ENCODE measurements around the gene SERPINB3.

DNA sequence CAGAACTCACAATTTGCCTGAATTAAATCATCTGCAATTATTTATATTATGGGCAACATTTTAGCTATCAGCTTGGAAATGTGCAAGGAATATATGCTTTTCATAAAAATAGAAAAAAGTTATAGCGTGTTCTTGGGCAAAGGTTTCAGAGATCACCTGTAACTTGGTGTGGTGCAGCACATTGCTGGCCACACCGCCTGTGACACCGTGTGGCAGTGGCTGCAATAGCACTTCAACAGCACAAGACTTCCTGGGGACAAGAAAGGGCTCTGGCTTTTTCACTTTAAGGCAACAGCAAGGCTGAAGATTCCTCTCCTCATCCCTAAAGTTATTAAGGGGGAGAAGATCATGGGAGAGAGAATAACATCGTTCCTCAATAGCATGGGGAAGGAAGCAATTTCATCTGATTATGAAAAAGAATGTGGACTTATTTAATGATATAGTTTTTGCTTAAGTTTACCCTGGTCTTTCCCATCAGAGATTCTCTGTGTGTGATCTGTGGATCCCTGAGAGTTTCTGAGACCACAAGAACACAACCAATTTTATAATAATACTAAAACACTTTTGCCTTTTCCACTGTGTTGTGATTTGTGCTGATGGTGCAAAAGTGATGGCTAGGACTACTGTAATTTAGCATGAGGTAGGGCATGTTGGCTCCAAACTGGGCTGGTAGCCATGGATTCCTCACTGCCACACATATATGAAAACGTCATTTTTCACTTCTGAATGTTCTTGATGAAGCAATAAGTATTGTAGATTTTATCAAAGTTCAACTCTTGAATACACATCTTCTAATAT, 15.0 kb upstream of the SERPINB3 start:
- TF ChIP-seq MYC (IDR thresholded peaks at IDR 0.05; ENCODE audit: borderline replicate concordance, low read length) (no peak), EP300 (IDR thresholded peaks at IDR 0.05) (no peak), KDM1A (IDR thresholded peaks at IDR 0.05; ENCODE audit: low read depth) (no peak), CHD2 (IDR thresholded peaks at IDR 0.05; ENCODE audit: low read length, partially characterized antibody) (no peak), BHLHE40 (IDR thresholded peaks at IDR 0.05; ENCODE audit: low read depth, low read length) (no peak)
- TF ChIP-seq, protein P1, sequence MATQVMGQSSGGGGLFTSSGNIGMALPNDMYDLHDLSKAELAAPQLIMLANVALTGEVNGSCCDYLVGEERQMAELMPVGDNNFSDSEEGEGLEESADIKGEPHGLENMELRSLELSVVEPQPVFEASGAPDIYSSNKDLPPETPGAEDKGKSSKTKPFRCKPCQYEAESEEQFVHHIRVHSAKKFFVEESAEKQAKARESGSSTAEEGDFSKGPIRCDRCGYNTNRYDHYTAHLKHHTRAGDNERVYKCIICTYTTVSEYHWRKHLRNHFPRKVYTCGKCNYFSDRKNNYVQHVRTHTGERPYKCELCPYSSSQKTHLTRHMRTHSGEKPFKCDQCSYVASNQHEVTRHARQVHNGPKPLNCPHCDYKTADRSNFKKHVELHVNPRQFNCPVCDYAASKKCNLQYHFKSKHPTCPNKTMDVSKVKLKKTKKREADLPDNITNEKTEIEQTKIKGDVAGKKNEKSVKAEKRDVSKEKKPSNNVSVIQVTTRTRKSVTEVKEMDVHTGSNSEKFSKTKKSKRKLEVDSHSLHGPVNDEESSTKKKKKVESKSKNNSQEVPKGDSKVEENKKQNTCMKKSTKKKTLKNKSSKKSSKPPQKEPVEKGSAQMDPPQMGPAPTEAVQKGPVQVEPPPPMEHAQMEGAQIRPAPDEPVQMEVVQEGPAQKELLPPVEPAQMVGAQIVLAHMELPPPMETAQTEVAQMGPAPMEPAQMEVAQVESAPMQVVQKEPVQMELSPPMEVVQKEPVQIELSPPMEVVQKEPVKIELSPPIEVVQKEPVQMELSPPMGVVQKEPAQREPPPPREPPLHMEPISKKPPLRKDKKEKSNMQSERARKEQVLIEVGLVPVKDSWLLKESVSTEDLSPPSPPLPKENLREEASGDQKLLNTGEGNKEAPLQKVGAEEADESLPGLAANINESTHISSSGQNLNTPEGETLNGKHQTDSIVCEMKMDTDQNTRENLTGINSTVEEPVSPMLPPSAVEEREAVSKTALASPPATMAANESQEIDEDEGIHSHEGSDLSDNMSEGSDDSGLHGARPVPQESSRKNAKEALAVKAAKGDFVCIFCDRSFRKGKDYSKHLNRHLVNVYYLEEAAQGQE (IDR thresholded peaks at IDR 0.05): no peak
- TF ChIP-seq, protein P2, sequence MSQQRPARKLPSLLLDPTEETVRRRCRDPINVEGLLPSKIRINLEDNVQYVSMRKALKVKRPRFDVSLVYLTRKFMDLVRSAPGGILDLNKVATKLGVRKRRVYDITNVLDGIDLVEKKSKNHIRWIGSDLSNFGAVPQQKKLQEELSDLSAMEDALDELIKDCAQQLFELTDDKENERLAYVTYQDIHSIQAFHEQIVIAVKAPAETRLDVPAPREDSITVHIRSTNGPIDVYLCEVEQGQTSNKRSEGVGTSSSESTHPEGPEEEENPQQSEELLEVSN (IDR thresholded peaks at IDR 0.05; ENCODE audit: borderline replicate concordance, low read depth): no peak
- TF ChIP-seq, protein P3, sequence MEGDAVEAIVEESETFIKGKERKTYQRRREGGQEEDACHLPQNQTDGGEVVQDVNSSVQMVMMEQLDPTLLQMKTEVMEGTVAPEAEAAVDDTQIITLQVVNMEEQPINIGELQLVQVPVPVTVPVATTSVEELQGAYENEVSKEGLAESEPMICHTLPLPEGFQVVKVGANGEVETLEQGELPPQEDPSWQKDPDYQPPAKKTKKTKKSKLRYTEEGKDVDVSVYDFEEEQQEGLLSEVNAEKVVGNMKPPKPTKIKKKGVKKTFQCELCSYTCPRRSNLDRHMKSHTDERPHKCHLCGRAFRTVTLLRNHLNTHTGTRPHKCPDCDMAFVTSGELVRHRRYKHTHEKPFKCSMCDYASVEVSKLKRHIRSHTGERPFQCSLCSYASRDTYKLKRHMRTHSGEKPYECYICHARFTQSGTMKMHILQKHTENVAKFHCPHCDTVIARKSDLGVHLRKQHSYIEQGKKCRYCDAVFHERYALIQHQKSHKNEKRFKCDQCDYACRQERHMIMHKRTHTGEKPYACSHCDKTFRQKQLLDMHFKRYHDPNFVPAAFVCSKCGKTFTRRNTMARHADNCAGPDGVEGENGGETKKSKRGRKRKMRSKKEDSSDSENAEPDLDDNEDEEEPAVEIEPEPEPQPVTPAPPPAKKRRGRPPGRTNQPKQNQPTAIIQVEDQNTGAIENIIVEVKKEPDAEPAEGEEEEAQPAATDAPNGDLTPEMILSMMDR (IDR thresholded peaks at IDR 0.05): no peak
- TF ChIP-seq, protein P4, sequence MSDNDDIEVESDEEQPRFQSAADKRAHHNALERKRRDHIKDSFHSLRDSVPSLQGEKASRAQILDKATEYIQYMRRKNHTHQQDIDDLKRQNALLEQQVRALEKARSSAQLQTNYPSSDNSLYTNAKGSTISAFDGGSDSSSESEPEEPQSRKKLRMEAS (IDR thresholded peaks at IDR 0.05): no peak

Data from A549 (cell line).